Stimulated activated CD8-positive, alpha-beta memory T cell treated with anti-CD3 and anti-CD28 coated beads, Interleukin-7, amount 100 ng/mL, for 4 hours (primary cell): Measurements from ENCODE around the gene LHB.

Source experiments
- DNase-seq, 2 donors: peaks; one replicate each; pipeline ENCODE4 v3.0.0-alpha.2; 2020; ENCODE audit warnings: low read depth in 2 of 2

The LHB gene

GRCh38 chr19:49010453-49010852 lies 6.4 kb downstream of the LHB start:
- DNase-seq, result no peak

- DNase-seq, result no peak
Measured at GRCh38 chr19:49009828-49010227, 7.1 kb downstream of the LHB start.

GRCh38 chr19:49006905-49007304 lies 10.0 kb downstream of the LHB start:
- DNase-seq, result no peak

- DNase-seq, result no peak
Measured at GRCh38 chr19:49004964-49005614, 11.8 kb downstream of the LHB start.

- no peak for DNase-seq
Measured at GRCh38 chr19:49004133-49004532, 12.8 kb downstream of the LHB start.

- peak; percentile 32 to 56 for DNase-seq
Measured at GRCh38 chr19:48999481-49000325, 17.2 kb downstream of the LHB start.

GRCh38 chr19:48997972-48998371 lies 18.9 kb downstream of the LHB start:
- DNase-seq, result no peak

GRCh38 chr19:48994035-48994386 lies 22.9 kb downstream of the LHB start:
- no peak for DNase-seq

- DNase-seq, result peak; percentile 98 to 99
Measured at GRCh38 chr19:48993175-48994034, 23.5 kb downstream of the LHB start, which contains the start of the genes GYS1 and RUVBL2. GYS1 (minus strand) TSS chr19:48993309; CDS start chr19:48993112, 197 bp downstream. RUVBL2 (plus strand) TSS chr19:48993887; CDS start chr19:48993912, 25 bp downstream.

GRCh38 chr19:48992581-48993174 lies 24.2 kb downstream of the LHB start:
- DNase-seq, result no peak

- no peak for DNase-seq
Measured at GRCh38 chr19:48991873-48992580, 24.9 kb downstream of the LHB start.

GRCh38 chr19:48991011-48991609 lies 25.8 kb downstream of the LHB start:
- no peak for DNase-seq

GRCh38 chr19:48990400-48990799 lies 26.5 kb downstream of the LHB start:
- DNase-seq, result no peak

- no peak for DNase-seq
Measured at GRCh38 chr19:48989701-48990291, 27.1 kb downstream of the LHB start.

- no peak for DNase-seq
Measured at GRCh38 chr19:48988860-48989259, 28.0 kb downstream of the LHB start.

GRCh38 chr19:48988286-48988685 lies 28.6 kb downstream of the LHB start:
- DNase-seq, result no peak

- no peak for DNase-seq
Measured at GRCh38 chr19:48987323-48987722, 29.6 kb downstream of the LHB start.

- DNase-seq, result no peak
Measured at GRCh38 chr19:48986211-48986610, 30.7 kb downstream of the LHB start.

- DNase-seq, result no peak
Measured at GRCh38 chr19:48985711-48986110, 31.2 kb downstream of the LHB start.

- no peak for DNase-seq
Measured at GRCh38 chr19:48982280-48982679, 34.6 kb downstream of the LHB start.
